ENCODE measurements around the gene ASB16. TPM values are rescaled to one million over a fixed set of nuclear protein-coding genes. Genes with fewer than 3 reads are reported as not detected.
A peak's percentile ranks its signal among the peaks of the same experiment; 100 is the strongest.

Gene ASB16
- total and polyA plus RNA-seq, 2 donors (not counting 1 experiment from before 2014, with no cell fraction given): not detected

DNA sequence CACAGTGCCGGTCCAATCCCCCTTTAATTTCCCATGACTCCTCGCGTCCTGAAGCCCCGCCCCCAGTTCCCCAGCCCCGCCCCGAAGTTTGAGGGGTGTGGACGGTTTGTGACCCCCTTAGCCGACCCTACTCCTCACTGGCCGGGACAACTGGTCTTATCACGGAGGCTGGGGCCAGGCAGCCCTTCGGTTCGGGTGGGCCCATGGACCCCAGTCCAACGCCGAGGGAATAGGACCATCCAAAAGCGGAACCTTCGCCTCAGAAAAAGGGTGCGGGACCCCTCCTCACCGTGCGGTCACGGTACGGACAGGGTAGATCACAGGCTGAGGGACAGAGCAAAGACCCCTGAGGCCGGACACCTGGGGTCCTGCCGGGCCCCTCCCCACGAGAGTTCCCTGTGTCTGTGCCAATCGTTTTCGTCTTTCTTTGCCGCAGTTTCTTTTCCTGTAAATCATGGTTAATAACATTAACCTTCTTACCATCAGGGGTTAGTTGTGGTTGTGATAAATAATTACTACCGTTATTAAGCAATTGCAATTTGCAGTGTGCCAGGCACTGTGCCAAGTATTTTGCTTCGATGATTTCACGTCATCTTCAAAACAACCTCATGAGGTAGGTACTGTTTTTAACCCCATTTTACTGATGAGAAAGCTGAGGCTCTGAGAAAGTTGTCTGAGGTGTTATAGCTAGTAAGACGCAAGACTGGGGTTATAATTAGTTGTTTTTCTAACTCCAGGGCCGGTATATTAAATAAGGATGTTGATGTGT, 16.8 kb downstream of the ASB16 start:
- no peaks in the 10 kb centered on the region for H3K27me3 Mint-ChIP-seq
- Histone ChIP-seq H3K4me3 (ENCODE audit: control extremely low read depth in 1 of 5, extremely low read depth in 1 of 5, insufficient read depth in 1 of 5, low read depth in 2 of 5, low read length in 4 of 5) (peak overlapping the region; percentile 63 to 99 (median 90)), H3K36me3 (replicated peaks in 1 of 2; ENCODE audit: control extremely low read depth in 1 of 2, control insufficient read depth in 1 of 2, extremely low read depth in 1 of 2, insufficient read depth in 2 of 2, low read length in 1 of 2) (peaks cover 0 to 25% of the 10 kb centered on the region in 2 experiments), H3K9ac (ENCODE audit: low read length) (peak overlapping the region; percentile 92), H4K20me1 (ENCODE audit: control insufficient read depth, insufficient read depth, low read length, poor library complexity, severe bottlenecking) (peaks cover 32% of the 10 kb centered on the region), H3K79me2 (ENCODE audit: control insufficient read depth, insufficient read depth, low read length) (peaks cover 62% of the 10 kb centered on the region), H3K27me3 (replicated peaks in 1 of 4; ENCODE audit: control extremely low read depth in 1 of 4, control insufficient read depth in 3 of 4, insufficient read depth in 4 of 4, low read length in 3 of 4) (no peaks in the 10 kb centered on the region), H3K9me3 (ENCODE audit: control extremely low read depth in 1 of 3, control insufficient read depth in 2 of 3, insufficient read depth in 1 of 3, low read length in 2 of 3) (no peaks in the 10 kb centered on the region), H2AFZ (ENCODE audit: insufficient read depth, low read depth, low read length, poor library complexity, severe bottlenecking) (peak overlapping the region; percentile 97), H3K4me2 (replicated peaks; ENCODE audit: low read depth, low read length, poor library complexity, severe bottlenecking) (peak overlapping the region; percentile 88), H3K27ac (ENCODE audit: low read length in 2 of 2) (peak overlapping the region; percentile 93 to 97), H3K4me1 (ENCODE audit: control insufficient read depth in 2 of 2, insufficient read depth in 2 of 2, low read length in 2 of 2) (peaks cover 22 to 26% of the 10 kb centered on the region in 2 donors)
- intact Hi-C loops (cut with micrococcal nuclease): loop anchor here (1.0 kb wide), 1 partner anchor 117 kb away; the partner anchor contains the start of gene G6PC3
- under 1% methylated on average over 19 of the region's 32 CpGs for WGBS (ENCODE audit: insufficient coverage)
- peak overlapping the region; percentile 98 for H3K4me3 Mint-ChIP-seq
- H3K27ac Mint-ChIP-seq: peak overlapping the region; percentile 100
- peaks cover 36% of the 10 kb centered on the region for H3K4me1 Mint-ChIP-seq
- ATAC-seq (ENCODE audit: low read depth): peak; percentile 66
- no peak for TF ChIP-seq EZH2 (IDR thresholded peaks at IDR 0.05; ENCODE audit: borderline replicate concordance, insufficient read depth, low read depth, low read length, poor library complexity, severe bottlenecking)
- TF ChIP-seq, protein P1, sequence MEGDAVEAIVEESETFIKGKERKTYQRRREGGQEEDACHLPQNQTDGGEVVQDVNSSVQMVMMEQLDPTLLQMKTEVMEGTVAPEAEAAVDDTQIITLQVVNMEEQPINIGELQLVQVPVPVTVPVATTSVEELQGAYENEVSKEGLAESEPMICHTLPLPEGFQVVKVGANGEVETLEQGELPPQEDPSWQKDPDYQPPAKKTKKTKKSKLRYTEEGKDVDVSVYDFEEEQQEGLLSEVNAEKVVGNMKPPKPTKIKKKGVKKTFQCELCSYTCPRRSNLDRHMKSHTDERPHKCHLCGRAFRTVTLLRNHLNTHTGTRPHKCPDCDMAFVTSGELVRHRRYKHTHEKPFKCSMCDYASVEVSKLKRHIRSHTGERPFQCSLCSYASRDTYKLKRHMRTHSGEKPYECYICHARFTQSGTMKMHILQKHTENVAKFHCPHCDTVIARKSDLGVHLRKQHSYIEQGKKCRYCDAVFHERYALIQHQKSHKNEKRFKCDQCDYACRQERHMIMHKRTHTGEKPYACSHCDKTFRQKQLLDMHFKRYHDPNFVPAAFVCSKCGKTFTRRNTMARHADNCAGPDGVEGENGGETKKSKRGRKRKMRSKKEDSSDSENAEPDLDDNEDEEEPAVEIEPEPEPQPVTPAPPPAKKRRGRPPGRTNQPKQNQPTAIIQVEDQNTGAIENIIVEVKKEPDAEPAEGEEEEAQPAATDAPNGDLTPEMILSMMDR (IDR thresholded peaks at IDR 0.05): no peak
- no peaks in the 10 kb centered on the region for H3K9me3 Mint-ChIP-seq (ENCODE audit: insufficient read depth)
- CTCF ChIA-PET: interaction anchor here (0.9 to 3.8 kb wide), 10 partner anchors 9 to 176 kb away, joined by 3 to 26 read pairs (median 6); partner anchors contain the start of genes FAM171A2, GRN and HDAC5
- DNase-seq: peak; percentile 62
- POLR2A ChIA-PET: interaction anchor here (0.5 to 1.9 kb wide), 14 partner anchors 12 to 1609 kb away, joined by 3 to 25 read pairs (median 4); partner anchors contain the start of genes ATXN7L3, GPATCH8, HDAC5 and SLC25A39

All from B cell (primary cell).